Panc1 (cell line): ENCODE results near the gene VPS18.

ENCODE experiments used
- CTCF ChIP-seq: fragments of 450-650 bp; IDR thresholded peaks from 2 replicates; pipeline ENCODE4 v1.5.1; 2017; ENCODE audit warnings: mild to moderate bottlenecking
- POLR2AphosphoS5 ChIP-seq: IDR thresholded peaks from 2 replicates; pipeline ENCODE4 v1.6.1; 2012; ENCODE audit warnings: mild to moderate bottlenecking, low read depth, low read length, moderate library complexity

GRCh38 chr15:40906091-40906990 is 12.1 kb downstream of the VPS18 start:
- TF ChIP-seq CTCF (peak; percentile 92), POLR2AphosphoS5 (peak; percentile 60; the same call in 1 of the 2 replicates)
